OCI-LY1 (cell line): ENCODE data around the gene ZNF536.
"Not testable (repeated sequence)": the region's sequence is repeated elsewhere in the genome, so short reads cannot be mapped to it uniquely, and the experiment has no call there.

Source experiments
- H2AFZ ChIP-seq: fragments of 200-600 bp; sonication (generic), shearing (Covaris generic); 2 replicates; pipeline ENCODE4 v1.6.0; 2014; ENCODE audit warnings: antibody characterized with exemption, mild to moderate bottlenecking, low read length
- H3F3A ChIP-seq: fragments of 200-600 bp; sonication (generic), shearing (Covaris generic); 2 replicates; pipeline ENCODE4 v1.6.0; 2014; ENCODE audit warnings: mild to moderate bottlenecking, antibody characterized with exemption, low read length, moderate library complexity; ENCODE audit not compliant: insufficient read depth
- H3K27ac ChIP-seq: fragments of 200-600 bp; sonication (generic); 2 replicates; pipeline ENCODE4 v1.5.1; 2014; ENCODE audit warnings: low read length, mixed run types, mild to moderate bottlenecking, low read depth; ENCODE audit not compliant: poor library complexity, severe bottlenecking
- H3K27me3 ChIP-seq: fragments of 200-600 bp; sonication (generic); 2 replicates; pipeline ENCODE4 v1.6.0; 2014; ENCODE audit warnings: antibody characterized with exemption, mild to moderate bottlenecking, low read length, moderate library complexity; ENCODE audit not compliant: insufficient read depth
- H3K36me3 ChIP-seq: fragments of 200-600 bp; sonication (generic); 2 replicates; pipeline ENCODE4 v1.6.1; 2014; ENCODE audit warnings: mild to moderate bottlenecking, antibody characterized with exemption, low read length, moderate library complexity, mixed read lengths; ENCODE audit not compliant: insufficient read depth
- H3K4me1 ChIP-seq: fragments of 200-600 bp; sonication (generic); 2 replicates; pipeline ENCODE4 v1.5.1; 2014; ENCODE audit warnings: mild to moderate bottlenecking, low read length, moderate library complexity; ENCODE audit not compliant: insufficient read depth, severe bottlenecking
- H3K4me2 ChIP-seq: fragments of 200-600 bp; sonication (generic), shearing (Covaris generic); 2 replicates; pipeline ENCODE4 v1.6.1; 2014; ENCODE audit warnings: low read length
- H3K4me3 ChIP-seq: fragments of 200-600 bp; sonication (generic); 2 replicates; pipeline ENCODE4 v1.5.1; 2014; ENCODE audit warnings: low read length, low read depth, mild to moderate bottlenecking, mixed read lengths; ENCODE audit not compliant: poor library complexity, severe bottlenecking
- H3K79me2 ChIP-seq: fragments of 200-600 bp; shearing (Covaris generic); 2 replicates; pipeline ENCODE4 v1.6.1; 2016; ENCODE audit warnings: mixed run types, low read length, mixed read lengths; ENCODE audit not compliant: insufficient read depth
- H3K9ac ChIP-seq: fragments of 200-600 bp; sonication (generic), shearing (Covaris generic); 2 replicates; pipeline ENCODE4 v1.6.1; 2014; ENCODE audit warnings: mild to moderate bottlenecking, low read length, mixed read lengths
- H3K9me2 ChIP-seq: fragments of 200-600 bp; sonication (generic), shearing (Covaris generic); 2 replicates; pipeline ENCODE4 v1.6.1; 2014; ENCODE audit warnings: low read depth, mild to moderate bottlenecking, low read length, mixed read lengths
- H3K9me3 ChIP-seq: fragments of 200-600 bp; shearing (Covaris generic); 2 replicates; pipeline ENCODE4 v1.6.1; 2014; ENCODE audit warnings: low read length, mixed read lengths
- H4K20me1 ChIP-seq: fragments of 200-600 bp; sonication (generic), shearing (Covaris generic); 2 replicates; pipeline ENCODE4 v1.6.0; 2016; ENCODE audit warnings: mild to moderate bottlenecking, low read length; ENCODE audit not compliant: insufficient read depth
- EZH2 ChIP-seq: fragments of 200-600 bp; sonication (generic), shearing (Covaris generic); IDR thresholded peaks from 2 replicates; pipeline ENCODE4 v1.8.0; 2017; ENCODE audit warnings: borderline replicate concordance, mixed run types, mild to moderate bottlenecking, antibody characterized with exemption, low read length, moderate library complexity, mixed read lengths
- TF ChIP-seq, protein P1 (sequence below): fragments of 200-600 bp; sonication (generic), shearing (Covaris generic); IDR thresholded peaks from 2 replicates; pipeline ENCODE4 v1.5.1; 2017; ENCODE audit warnings: mild to moderate bottlenecking, antibody characterized with exemption, low read length, moderate library complexity, mixed read lengths

The ZNF536 gene

DNA sequence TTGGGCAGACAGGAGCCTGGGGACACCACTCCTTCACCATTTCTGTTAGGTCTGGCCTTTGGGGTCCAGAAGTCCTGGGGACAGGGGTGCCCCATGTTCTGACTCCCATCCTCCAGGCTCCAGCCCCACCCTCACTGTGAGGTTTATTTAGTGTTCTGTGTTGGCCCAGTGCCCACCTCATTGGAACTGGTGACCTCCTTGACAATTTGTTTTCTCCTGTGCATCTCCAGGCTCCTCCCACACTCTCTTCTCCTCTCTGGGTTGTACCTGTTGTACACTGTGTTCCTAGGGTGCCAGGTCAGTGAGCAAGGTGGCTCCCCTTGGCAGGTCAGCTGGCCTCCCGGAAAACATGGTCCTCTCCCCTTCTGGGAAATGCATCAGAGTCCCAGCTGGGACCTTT lies 110.8 kb downstream of the ZNF536 start:
- no peaks in the 10 kb centered on the region for H3K36me3 ChIP-seq
- H2AFZ ChIP-seq = no peak overlapping the region
- no peaks in the 10 kb centered on the region for H3K9me3 ChIP-seq
- no peak overlapping the region for H3K4me3 ChIP-seq
- no peaks in the 10 kb centered on the region for H3K9me2 ChIP-seq
- H3K27me3 ChIP-seq = no peaks in the 10 kb centered on the region
- no peaks in the 10 kb centered on the region for H3K4me1 ChIP-seq
- no peak overlapping the region for H3K9ac ChIP-seq
- no peak overlapping the region for H3K4me2 ChIP-seq
- no peaks in the 10 kb centered on the region for H3K79me2 ChIP-seq
- no peaks in the 10 kb centered on the region for H3F3A ChIP-seq
- H3K27ac ChIP-seq = no peak overlapping the region
- H4K20me1 ChIP-seq = no peaks in the 10 kb centered on the region
- no peak for TF ChIP-seq EZH2
- TF ChIP-seq, protein P1, sequence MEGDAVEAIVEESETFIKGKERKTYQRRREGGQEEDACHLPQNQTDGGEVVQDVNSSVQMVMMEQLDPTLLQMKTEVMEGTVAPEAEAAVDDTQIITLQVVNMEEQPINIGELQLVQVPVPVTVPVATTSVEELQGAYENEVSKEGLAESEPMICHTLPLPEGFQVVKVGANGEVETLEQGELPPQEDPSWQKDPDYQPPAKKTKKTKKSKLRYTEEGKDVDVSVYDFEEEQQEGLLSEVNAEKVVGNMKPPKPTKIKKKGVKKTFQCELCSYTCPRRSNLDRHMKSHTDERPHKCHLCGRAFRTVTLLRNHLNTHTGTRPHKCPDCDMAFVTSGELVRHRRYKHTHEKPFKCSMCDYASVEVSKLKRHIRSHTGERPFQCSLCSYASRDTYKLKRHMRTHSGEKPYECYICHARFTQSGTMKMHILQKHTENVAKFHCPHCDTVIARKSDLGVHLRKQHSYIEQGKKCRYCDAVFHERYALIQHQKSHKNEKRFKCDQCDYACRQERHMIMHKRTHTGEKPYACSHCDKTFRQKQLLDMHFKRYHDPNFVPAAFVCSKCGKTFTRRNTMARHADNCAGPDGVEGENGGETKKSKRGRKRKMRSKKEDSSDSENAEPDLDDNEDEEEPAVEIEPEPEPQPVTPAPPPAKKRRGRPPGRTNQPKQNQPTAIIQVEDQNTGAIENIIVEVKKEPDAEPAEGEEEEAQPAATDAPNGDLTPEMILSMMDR = no peak

DNA sequence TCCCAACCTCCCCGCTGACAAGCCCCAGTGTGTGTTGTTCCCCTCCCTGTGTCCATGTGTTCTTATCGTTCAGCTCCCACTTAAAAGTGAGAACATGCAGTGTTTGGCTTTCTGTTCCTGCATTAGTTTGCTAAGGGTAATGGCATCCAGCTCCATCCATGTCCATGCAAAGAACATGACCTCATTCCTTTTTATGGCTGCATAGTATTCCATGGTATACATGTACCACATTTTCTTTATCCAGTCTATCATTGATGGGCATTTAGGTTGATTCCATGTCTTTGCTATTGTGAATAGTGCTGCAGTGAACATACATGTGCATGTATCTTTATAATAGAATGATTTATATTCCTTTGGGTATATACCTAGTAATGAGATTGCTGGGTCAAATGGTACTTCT lies 114.1 kb downstream of the ZNF536 start:
- not testable (repeated sequence) for H3K9me3 ChIP-seq, H3K4me2 ChIP-seq, H3K9ac ChIP-seq, H3K27me3 ChIP-seq, H3K4me3 ChIP-seq, H3F3A ChIP-seq, H3K36me3 ChIP-seq, H3K27ac ChIP-seq, H4K20me1 ChIP-seq, H3K9me2 ChIP-seq, H2AFZ ChIP-seq, H3K79me2 ChIP-seq, H3K4me1 ChIP-seq

DNA sequence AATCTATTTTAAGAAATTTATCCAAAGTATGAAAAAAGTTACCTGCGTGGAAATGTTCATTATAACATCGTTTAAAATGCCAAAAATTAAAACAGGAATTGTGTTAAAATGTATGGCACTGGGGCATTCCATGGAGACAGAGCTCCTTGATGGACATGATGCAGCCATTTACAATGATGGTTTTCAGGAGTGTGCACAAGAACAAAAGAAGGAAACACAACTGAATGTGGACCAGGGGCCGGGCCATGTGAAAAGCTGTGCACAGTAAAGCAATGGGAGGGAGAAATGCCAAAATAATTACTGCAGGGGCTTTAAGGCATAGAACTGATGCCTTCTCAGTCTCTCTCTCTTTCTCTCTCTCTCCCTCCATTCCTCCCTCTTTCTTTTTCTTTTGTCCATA lies 115.0 kb downstream of the ZNF536 start:
- Histone ChIP-seq H2AFZ (no peak overlapping the region), H3K9ac (no peak overlapping the region), H3K36me3 (no peaks in the 10 kb centered on the region), H3K27me3 (no peaks in the 10 kb centered on the region), H3K4me1 (no peaks in the 10 kb centered on the region), H3K4me3 (no peak overlapping the region), H3K9me2 (no peaks in the 10 kb centered on the region), H3K79me2 (no peaks in the 10 kb centered on the region), H3F3A (no peaks in the 10 kb centered on the region), H4K20me1 (no peaks in the 10 kb centered on the region), H3K27ac (no peak overlapping the region), H3K4me2 (no peak overlapping the region), H3K9me3 (no peaks in the 10 kb centered on the region)
- TF ChIP-seq EZH2 = no peak
- TF ChIP-seq, protein P1 = no peak

DNA sequence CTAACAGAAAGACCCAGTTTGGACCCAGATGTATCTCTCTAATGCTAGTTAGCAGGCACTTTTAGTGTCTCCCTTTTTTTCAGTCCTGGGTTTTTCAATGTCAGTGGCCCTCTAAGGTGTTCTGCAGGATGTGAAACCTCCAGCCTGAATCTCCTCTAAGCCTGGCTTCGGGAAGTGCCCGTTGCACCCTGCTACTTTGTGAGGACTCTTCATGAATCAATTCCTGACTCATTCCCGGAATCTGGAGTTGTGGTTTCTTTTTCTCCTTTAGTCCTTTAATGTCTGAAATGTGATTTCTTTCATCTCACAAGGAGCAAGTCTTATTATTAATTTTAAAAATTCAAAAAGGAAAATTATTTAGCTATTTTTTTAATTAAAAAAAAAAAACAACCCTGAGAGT lies 116.0 kb downstream of the ZNF536 start:
- Histone ChIP-seq H3F3A (no peaks in the 10 kb centered on the region), H3K9me2 (no peaks in the 10 kb centered on the region), H3K36me3 (no peaks in the 10 kb centered on the region), H2AFZ (no peak overlapping the region), H3K9me3 (no peaks in the 10 kb centered on the region), H3K27me3 (no peaks in the 10 kb centered on the region), H3K4me3 (no peak overlapping the region), H3K79me2 (no peaks in the 10 kb centered on the region), H4K20me1 (no peaks in the 10 kb centered on the region), H3K4me1 (no peaks in the 10 kb centered on the region), H3K9ac (no peak overlapping the region), H3K27ac (no peak overlapping the region), H3K4me2 (no peak overlapping the region)
- TF ChIP-seq, protein P1 = no peak
- no peak for TF ChIP-seq EZH2
